Measurements from ENCODE around the gene TRIM68.

TRIM68 gene

GRCh38 chr11:4607781-4608666, at the start of gene TRIM68:
Gene TRIM68, minus strand, starts transcription at chr11:4608231. Its CDS starts 2,727 bp downstream, at chr11:4605504.
- DNase-seq (ENCODE audit: low spot score), result peak; percentile 99

DNA sequence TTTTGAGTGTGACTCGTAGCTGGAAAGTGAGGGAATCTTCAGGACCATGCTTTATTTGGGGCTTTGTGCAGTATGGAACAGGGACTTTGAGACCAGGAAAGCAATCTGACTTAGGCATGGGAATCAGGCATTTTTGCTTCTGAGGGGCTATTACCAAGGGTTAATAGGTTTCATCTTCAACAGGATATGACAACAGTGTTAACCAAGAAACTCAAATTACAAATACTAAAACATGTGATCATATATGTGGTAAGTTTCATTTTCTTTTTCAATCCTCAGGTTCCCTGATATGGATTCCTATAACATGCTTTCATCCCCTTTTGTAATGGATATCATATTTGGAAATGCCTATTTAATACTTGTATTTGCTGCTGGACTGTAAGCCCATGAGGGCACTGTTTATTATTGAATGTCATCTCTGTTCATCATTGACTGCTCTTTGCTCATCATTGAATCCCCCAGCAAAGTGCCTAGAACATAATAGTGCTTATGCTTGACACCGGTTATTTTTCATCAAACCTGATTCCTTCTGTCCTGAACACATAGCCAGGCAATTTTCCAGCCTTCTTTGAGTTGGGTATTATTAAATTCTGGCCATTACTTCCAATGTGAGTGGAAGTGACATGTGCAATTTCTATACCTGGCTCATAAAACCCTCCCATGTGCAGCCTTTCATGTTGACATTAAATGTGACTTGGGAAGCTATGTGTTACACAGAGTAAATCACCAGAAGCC, 46.8 kb upstream of the TRIM68 start:
- no peak for DNase-seq (ENCODE audit: low spot score)

DNA sequence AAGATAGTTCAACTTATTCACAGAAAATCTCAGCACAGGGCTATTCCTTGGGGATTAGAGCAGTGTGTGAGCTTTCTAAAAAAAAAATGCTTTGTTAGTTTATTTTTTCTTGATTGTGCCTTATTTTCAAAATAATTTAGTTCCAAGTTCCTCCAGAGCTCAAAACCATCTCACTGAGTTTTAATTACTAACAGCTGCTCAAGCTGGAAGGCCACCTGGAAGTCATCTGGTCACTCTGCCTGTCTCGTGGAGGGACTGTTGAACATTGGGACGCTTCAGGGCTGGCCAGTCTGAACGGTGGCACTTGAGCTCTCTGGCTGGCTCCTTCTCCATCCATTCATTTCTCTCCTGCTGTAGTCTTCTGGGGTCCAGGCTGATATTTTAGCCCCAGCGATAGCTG, 39.7 kb upstream of the TRIM68 start:
- DNase-seq (ENCODE audit: low spot score), result no peak

DNA sequence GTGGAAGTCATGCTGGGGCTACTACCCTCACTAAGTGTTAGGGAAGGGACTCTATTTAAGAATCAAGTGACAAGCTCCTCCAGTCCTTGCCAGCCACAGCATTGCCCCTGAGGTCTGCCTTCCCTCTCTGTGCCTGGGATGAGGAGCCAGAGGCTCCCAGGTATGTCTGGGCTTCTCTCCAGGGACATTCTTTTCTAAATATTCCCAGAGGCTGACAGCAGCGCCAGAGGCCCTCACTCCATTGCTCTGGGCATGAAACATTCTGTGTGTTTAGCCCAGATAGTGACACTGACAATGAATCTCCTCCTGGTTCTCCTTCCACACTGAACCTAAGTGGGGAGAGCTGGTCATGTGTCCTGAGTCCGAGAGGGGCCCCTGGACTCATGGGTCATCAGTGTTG, 37.9 kb upstream of the TRIM68 start:
- DNase-seq (ENCODE audit: low spot score), result no peak

GRCh38 chr11:4644233-4644632, 36.2 kb upstream of the TRIM68 start:
- no peak for DNase-seq (ENCODE audit: low spot score)

- no peak for DNase-seq (ENCODE audit: low spot score)
Measured at GRCh38 chr11:4643682-4644081, 35.7 kb upstream of the TRIM68 start, which contains the start of gene OR51E1. Gene OR51E1, plus strand, starts transcription at chr11:4643982. Its CDS starts 8,545 bp downstream, at chr11:4652527.

DNA sequence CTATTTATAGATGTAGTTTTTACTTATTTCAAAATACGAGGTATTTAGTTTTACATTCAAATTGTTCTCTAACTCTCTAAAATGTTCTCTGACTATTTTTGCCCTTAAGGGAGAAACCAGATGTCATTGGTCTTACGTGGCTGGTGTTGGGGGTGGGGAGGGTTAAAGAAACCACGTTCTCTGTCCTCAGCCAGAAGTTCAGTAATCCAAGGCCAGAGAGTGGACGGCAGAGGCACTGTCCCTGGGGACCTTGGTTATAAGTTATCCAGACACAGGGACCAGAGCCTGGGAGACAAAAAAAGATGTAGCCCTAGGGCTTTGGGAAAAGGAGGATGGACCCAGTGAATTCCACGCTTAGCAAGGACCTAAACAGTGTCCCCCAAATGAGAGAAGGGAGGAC, 35.0 kb upstream of the TRIM68 start:
- DNase-seq (ENCODE audit: low spot score), result no peak

GRCh38 chr11:4642043-4642442, 34.0 kb upstream of the TRIM68 start:
- DNase-seq (ENCODE audit: low spot score), result no peak

DNA sequence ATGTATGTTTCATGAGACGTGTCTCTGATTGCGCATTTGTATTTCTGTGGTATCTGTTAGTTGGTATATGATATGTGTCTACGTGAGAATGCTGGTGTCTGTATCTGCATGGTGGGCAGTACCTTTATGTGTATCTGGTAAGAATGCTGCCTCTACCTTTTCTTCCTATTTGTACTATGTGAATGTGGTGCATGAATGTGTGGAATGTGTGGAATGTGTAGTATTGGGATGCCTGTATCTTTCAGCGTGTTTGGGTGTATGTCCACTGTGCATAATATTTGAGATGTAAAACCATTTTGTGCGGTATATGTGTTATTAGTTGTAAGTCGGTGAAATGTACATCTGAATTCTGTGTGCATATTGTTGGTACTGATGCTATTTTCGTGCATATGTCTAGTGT, 33.5 kb upstream of the TRIM68 start:
- DNase-seq (ENCODE audit: low spot score), result no peak

GRCh38 chr11:4639931-4640330, 31.9 kb upstream of the TRIM68 start:
- DNase-seq (ENCODE audit: low spot score), result no peak

GRCh38 chr11:4637662-4638047, 29.6 kb upstream of the TRIM68 start:
- DNase-seq (ENCODE audit: low spot score), result no peak

- peak; percentile 84 for DNase-seq (ENCODE audit: low spot score)
Measured at GRCh38 chr11:4636962-4637661, 29.1 kb upstream of the TRIM68 start, which contains the start of gene OR51D1. Gene OR51D1, plus strand, starts transcription at chr11:4637477. Its CDS starts 2,314 bp downstream, at chr11:4639791.

DNA sequence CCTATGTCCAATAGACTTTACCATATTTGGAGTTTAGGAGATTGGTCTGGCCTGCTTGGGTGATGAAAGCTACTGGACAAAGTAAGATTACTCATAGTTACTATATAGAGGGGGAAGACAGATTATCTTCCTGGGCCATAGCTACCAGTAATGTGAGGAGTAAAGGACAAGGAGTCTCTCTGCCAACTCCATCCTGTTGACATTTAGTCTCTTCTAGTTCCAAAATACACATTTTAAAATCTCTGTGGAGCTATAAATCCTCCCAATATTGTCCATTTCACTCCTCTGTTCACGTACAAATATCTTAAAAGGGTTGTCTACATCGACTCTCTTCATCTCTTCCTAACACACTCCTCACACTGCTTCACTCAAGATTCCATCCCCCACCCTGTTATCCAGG, 28.1 kb upstream of the TRIM68 start:
- DNase-seq (ENCODE audit: low spot score), result no peak

GRCh38 chr11:4626207-4627099, 18.4 kb upstream of the TRIM68 start:
- DNase-seq (ENCODE audit: low spot score), result peak; percentile 44

DNA sequence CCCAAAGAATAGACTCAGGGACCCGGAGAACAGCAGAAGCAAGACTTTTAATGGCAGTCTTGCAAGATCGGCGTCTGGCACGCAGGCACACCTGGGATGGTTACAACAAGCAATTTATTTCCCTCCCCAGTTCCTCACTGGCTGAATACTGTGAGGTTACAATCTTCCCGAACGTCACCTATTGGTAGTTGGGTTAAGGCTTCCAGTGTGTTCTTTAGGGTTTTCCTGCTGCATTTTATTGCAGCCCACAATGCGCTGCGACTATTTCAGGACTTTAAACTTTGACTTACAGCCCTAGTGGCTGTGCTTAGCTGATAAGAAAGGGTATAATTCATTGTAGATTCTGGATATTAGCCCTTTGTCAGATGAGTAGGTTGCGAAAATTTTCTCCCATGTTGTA, 11.5 kb upstream of the TRIM68 start:
- no peak for DNase-seq (ENCODE audit: low spot score)

GRCh38 chr11:4615856-4616444, 7.9 kb upstream of the TRIM68 start:
- DNase-seq (ENCODE audit: low spot score), result no peak

GRCh38 chr11:4611986-4612385, 4.0 kb upstream of the TRIM68 start:
- DNase-seq (ENCODE audit: low spot score), result no peak

DNA sequence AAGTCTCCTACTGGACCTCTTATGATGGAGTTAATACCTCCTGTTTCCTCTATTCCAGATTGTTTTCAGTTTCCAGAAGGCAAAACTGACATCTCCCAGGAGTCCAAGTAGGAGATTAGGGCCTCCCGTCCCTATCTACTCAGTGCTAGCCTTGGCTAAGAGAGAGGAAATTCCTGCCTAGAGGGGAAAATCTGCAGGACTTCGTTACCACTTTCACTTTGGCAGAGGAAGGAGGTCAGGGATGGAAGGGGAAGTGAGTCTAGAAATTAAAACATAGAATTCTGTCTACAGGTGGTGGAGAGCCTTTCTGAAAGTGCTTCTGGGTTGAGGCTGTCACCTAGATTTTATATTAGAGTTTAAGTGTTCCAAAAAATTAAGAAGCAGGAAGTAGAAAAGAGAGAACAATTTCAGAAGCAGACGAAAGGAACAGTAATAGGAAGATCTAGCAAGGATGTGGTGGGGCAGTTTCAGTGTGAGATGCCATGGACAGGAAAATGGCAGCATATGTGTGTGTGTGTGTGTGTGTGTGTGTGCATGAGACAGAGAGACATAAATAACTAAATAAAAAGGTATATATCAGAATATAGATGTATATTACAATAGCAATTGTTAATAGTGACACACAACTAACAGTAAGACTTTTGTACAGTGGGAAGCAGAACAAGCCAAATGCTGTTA, 2.4 kb upstream of the TRIM68 start:
- DNase-seq (ENCODE audit: low spot score), result no peak

DNA sequence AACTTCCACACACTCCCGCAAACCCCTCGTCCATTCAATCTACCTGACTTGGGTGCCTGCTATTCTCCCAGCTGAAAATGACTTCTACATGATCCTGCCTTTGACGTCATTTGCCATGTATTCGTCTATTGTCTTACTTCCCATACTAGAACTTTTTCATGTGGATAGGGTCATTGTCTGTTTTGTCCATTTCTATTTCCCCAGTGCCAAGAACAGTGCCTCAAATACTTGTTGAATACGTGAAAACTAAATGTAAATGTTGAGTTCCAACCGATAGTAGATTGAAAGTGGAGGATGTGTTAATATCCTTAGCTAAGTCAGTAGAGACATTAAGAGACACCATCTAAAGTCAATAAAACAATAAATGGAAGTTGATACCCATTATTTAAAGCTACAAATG, 935 bp downstream of the TRIM68 start:
- no peak for DNase-seq (ENCODE audit: low spot score)

- no peak for DNase-seq (ENCODE audit: low spot score)
Measured at GRCh38 chr11:4606231-4607015, 1.6 kb downstream of the TRIM68 start.

All from AG08396 (cell line).